IPS-11a (cell line): ENCODE data around the gene CCDC154.
A peak's percentile ranks its signal among the peaks of the same experiment; 100 is the strongest.
"Not testable (repeated sequence)": the region's sequence is repeated elsewhere in the genome, so short reads cannot be mapped to it uniquely, and the experiment has no call there.

ENCODE experiments used
- H3K4me3 ChIP-seq: one replicate; pipeline ENCODE4 v1.5.1; 2013; ENCODE audit warnings: low read depth, low read length, control low read depth

Gene CCDC154

DNA sequence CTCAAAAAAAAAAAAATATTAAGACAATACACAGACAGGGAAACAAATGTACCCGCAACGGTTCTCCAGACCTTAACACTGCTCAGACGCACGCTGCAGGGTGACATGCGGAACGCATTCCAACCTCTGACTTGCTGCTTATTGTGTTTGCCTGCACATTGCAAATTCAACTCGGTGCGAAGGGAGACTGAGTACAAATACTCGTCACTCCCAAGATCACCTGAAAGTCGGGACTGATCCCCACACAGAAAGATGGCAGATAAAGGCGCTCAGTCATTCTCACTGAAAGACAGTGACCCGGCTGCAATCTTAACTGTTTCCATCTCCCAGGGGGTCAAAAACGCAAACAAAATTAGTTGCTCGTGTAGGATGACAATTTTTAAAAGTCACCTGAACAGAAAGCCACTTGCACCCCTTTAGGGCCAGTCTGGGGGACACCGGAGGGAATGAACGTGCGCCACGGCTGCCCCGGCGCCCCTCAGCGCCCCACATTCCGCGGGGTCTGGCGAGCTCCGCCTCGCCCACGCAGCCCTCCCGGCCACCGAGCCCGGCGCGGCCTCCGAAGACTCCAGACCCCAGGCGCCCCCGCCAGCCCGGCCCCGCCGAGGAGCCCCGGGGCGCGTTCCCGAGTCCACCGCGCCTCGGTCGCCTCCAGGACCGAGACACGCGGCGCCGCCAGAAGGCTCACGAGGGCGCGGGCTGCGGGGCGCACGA is 29.9 kb upstream of the CCDC154 start:
- H3K4me3 ChIP-seq: peak overlapping the region; percentile 62

GRCh38 chr16:1472974-1473373 is 28.6 kb upstream of the CCDC154 start:
- no peak overlapping the region for H3K4me3 ChIP-seq

DNA sequence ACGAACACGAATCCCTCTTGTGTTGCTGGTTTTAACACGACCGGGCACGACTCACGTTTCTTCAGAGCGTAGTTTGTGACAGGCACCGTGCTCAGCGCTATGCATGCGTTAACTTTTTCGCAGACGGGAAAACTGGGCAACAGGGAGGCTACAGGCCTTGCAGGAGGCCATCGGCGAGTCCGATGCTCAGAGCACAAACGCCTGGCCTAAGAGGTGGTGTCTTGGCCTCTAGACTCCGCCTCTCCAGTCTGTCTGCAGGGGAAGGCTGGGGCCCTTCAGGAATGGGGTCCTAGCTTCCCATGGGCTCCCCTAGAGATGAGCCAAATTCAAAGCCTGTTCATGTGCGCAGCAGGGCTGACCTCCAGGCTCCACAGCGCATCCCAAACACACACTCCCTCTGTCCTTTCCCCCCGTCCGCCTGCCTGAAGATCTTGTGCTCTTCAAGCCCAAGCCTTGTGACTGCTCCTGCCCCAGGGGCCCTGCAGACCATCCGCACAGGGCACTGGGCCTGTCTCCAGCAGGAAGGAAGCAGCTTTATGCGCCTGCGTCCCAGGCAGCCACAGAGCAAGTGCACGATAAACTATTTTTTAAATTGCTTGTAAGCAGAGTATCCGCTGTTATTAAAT is 27.3 kb upstream of the CCDC154 start:
- H3K4me3 ChIP-seq: no peak overlapping the region

- no peak overlapping the region for H3K4me3 ChIP-seq
These were observed 26.3 kb upstream of the CCDC154 start for GRCh38 chr16:1470481-1471251.

DNA sequence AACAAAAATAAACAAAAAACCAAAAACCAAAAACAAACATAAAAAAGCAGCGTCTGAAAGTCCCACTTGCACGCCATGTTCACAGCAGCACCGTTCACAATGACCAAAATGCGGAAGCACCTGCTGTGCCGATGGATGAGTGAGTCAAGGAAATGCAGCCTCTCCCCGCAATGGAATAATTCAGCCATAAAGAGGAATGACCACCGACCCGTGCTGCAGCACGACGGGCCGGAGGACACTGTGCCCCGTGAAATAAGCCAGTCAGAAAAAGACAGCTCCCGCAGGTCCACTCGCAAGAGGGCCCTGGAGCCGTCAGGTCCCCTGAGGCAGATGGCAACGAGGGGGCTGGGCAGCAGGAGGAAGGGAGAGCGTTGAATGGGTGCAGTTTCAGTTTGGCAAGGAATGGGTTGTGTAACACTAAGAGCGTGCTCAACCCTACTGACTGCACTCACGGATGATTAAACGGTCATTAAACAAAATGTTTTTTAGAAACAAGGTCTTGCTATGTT is 25.4 kb upstream of the CCDC154 start:
- no peak overlapping the region for H3K4me3 ChIP-seq

DNA sequence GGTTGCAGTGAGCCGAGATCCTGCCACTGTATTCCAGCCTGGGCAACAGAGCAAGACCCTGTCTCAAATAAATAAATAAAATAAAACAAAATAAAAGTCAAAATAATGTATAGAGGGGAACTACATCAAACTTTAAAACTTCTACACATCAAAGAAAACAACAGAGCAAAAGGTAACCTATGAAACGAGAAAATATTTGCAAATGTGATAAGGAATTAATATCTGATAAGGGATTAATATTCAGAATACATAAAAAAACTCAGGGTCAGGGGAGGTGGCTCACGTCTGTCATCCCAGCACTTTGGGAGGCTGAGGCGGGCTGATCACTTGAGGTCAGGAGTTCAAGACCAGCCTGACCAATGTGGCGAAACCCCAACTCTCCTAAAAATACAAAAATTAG is 24.8 kb upstream of the CCDC154 start:
- not testable (repeated sequence) for H3K4me3 ChIP-seq

GRCh38 chr16:1468426-1468810 is 24.1 kb upstream of the CCDC154 start:
- H3K4me3 ChIP-seq: no peak overlapping the region

DNA sequence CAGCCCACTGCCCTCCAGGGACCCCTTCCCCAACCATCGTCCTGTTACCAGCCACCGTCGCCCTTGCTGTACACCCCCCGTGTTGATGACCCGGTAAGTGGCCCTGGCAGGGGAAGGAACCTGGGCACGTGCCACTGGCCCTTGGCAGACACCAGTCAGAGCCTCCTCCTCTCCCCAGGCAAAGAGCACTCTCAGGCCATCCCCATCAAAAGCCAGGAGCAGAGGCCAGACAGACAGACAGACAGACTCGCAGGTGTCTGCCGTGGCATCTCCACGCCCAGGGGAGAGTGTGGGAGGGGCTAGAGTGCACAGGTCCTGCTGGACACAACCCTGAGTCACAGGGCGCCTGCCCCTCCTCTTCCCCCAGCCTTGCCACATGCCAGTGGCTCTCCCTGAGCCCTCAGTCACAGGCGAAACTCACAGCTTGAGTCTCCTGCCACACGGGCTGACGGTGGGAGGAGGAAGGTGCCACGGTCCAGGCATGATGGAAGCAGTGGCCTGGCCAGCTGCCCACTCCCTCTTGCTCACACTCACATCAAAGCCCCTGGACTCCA is 22.7 kb upstream of the CCDC154 start:
- H3K4me3 ChIP-seq: no peak overlapping the region

- H3K4me3 ChIP-seq: no peak overlapping the region
These were observed 21.7 kb upstream of the CCDC154 start for GRCh38 chr16:1466054-1466453.

DNA sequence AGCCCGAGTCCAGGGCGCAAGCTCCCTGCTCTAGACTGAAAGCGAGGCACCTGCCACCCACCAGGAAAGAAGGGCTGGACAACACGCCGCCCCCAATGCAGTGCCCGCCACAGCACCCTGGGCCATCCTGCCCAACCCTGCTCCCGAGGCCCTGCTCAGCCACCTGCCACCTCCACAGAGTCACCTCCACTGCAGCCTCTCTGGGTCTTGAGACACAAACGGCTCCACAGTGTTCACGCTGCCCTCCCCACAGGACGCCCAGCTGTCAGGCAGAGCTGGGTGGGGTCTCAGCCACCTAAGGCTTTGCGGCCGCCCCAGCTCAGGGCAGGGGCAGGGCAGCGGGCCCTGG is 21.2 kb upstream of the CCDC154 start:
- H3K4me3 ChIP-seq: no peak overlapping the region

GRCh38 chr16:1464894-1465566 is 20.7 kb upstream of the CCDC154 start:
- H3K4me3 ChIP-seq: no peak overlapping the region

DNA sequence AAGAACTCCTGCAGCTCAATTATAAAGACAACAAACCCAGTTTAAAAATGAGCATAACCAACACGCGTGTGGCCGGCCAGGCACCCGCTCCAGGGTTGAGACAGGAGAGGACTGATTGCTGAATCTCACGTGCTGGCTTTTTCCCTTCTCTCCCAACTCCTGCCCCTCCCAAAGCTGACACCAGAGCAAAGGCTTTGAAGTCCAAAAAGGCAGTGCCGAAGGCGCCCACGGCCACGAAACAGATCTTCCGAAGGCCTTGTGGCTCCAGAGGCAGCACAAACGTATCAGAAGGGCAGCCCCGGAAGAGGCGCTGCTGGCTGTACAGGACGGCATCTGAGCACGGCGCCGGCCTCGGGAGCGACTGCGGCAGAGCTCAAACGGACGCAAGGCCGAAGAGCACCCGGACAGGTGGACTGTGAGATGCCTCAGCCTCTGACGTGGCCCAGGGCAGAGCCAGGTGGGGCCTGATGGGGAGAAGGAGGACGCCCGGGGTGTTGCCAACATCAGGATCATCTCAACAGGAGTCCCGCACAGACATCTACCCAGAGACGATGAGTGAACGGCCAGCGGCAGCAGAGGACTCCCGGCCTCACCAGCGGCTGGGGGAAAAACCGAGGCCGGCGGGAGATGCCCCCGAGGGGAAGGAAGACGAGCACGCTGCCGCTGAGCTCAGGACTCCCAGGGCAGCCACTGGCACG is 20.0 kb upstream of the CCDC154 start:
- no peak overlapping the region for H3K4me3 ChIP-seq

DNA sequence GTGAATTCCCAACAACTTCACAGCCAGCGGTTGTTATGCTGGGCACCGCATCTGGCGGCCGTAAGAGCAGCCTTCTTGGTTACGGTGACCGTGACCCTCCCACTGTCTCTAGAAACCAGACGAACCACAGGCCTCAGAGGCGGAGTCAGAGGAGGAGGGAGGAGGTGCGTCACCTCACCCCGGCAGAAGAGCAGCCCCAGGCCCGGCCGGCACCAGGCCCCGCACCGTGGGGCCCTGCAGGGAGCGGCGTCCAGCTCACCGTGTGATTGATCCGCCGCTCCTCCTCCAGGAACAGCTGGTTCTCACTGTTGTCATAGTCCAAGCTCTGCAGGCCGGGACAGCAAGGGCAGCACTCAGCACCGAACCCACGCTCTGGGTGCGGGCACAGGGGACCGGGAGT is 16.8 kb upstream of the CCDC154 start:
- no peak overlapping the region for H3K4me3 ChIP-seq

GRCh38 chr16:1460602-1461138 is 16.3 kb upstream of the CCDC154 start:
- H3K4me3 ChIP-seq: no peak overlapping the region

GRCh38 chr16:1459967-1460366 is 15.6 kb upstream of the CCDC154 start:
- H3K4me3 ChIP-seq: no peak overlapping the region

DNA sequence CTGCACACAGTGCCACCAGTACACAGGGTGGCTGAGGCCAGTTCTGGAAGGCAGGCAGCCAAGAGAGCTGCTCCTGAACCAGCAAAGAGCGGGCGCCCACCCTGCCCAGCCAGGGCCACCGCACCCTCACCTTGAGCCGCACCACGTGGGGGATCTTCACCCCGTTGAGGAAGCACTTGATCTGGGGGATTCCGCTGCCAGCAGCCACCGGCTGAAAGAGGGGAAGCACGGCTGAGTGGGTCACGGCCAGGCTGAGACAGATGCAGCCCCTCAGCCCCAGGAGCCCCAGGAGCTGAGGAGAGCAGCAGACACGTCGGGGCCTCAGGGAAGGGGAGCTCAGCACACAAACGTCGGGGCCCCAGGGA is 14.6 kb upstream of the CCDC154 start:
- H3K4me3 ChIP-seq: no peak overlapping the region

DNA sequence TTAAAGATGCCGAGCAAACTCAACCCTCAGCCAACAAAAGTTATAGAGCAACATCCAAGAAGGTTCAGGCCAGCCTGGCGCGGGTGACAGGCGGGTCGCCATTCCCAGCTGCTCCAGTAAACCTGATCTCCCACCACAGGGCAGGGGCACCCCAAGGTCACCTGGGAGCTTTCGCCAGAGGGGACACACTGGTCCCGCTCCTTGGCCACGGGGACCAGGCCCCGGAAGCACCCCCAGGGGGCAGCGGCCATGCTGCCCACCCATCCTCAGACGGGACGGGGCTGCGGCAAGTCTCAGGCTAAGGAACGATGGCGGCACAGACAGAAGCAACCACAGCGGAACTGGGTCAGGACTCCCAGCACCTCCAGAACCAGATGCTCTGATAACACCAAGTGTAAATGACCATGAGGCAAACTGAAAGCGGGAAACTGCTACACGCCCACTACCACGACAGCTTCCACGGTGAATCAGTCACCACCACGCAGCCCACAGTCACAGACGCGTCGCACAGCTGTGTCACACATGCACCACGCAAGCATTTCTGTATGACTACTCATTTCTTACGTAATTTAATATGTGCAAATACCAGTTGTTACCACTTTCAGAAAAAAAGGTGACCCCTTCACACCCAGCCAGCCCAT is 14.1 kb upstream of the CCDC154 start:
- H3K4me3 ChIP-seq: no peak overlapping the region

DNA sequence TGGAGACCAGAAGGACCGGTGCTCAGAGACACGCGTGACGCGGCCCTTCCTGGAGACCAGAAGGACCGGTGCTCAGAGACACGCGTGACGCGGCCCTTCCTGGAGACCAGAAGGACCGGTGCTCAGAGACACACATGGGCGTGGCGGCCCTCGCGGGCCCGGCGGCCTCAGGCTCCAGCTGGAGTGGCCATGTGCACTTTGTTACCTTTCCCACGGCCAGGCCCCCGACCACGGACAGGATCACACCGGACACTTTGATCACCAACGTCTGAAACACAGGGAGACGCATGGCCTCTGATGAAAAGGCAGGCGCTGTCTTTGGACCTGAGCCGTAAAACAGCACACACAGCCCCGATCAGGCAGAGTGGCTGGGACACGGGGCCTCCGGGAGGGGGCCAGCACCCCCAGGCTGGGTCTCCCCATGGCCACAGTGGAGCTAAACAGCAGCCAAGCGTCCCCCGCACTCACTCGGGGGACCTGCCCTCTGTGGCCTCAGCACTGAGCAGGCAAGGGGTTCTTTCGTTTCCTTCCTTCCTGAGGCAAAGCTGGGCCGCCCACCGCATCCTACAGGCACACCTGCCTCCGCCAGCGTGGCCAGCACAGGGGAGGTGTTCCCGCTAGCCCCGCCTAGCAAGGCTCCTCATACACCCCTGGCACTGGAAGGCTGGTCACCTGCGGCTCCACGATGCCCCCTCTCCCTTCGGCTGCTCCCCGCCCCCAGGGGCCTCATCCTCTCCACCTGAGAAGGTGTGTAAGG is 13.3 kb upstream of the CCDC154 start:
- no peak overlapping the region for H3K4me3 ChIP-seq

GRCh38 chr16:1456951-1457350 is 12.6 kb upstream of the CCDC154 start:
- no peak overlapping the region for H3K4me3 ChIP-seq
